Measurements from ENCODE around the gene PLCB1.

GRCh38 chr20:8126841-8127378 is 5.2 kb upstream of the PLCB1 start:
- TF ChIP-seq CTCF (conservative IDR thresholded peaks at IDR 0.05; ENCODE audit: low read depth, low read length) (no peak), USF2 (IDR thresholded peaks at IDR 0.05; ENCODE audit: low read depth, low read length) (no peak), POLR2A (IDR thresholded peaks at IDR 0.05; ENCODE audit: low read depth, low read length) (no peak), RAD21 (IDR thresholded peaks at IDR 0.05; ENCODE audit: low read length) (no peak), BHLHE40 (IDR thresholded peaks at IDR 0.05; ENCODE audit: low read depth, low read length) (no peak), SMC3 (IDR thresholded peaks at IDR 0.05; ENCODE audit: low read depth, low read length) (no peak)
